Measurements from ENCODE around the gene SLC35F6. TPM values are rescaled to one million over a fixed set of nuclear protein-coding genes. Genes with fewer than 3 reads are reported as not detected.
A peak's percentile ranks its signal among the peaks of the same experiment; 100 is the strongest.
"Not testable (repeated sequence)": the region's sequence is repeated elsewhere in the genome, so short reads cannot be mapped to it uniquely, and the experiment has no call there.

The SLC35F6 gene
- total RNA-seq, 1 donor from 2014 or later: 40.9 TPM

GRCh38 chr2:26784570-26785234, 20.6 kb downstream of the SLC35F6 start:
- no peak for DNase-seq (ENCODE audit: low spot score)

GRCh38 chr2:26785431-26786206, 21.5 kb downstream of the SLC35F6 start, which contains the start of gene CENPA:
Gene CENPA, plus strand, starts transcription at chr2:26786056. Its CDS starts 141 bp downstream, at chr2:26786197.
- peak; percentile 98 for DNase-seq (ENCODE audit: low spot score)

GRCh38 chr2:26786207-26787028, 22.3 kb downstream of the SLC35F6 start:
- no peak for DNase-seq (ENCODE audit: low spot score)

GRCh38 chr2:26792720-26793119, 28.6 kb downstream of the SLC35F6 start:
- no peak for DNase-seq (ENCODE audit: low spot score)

- DNase-seq (ENCODE audit: low spot score): no peak
These were observed 29.4 kb downstream of the SLC35F6 start for GRCh38 chr2:26793518-26793917.

- not testable (repeated sequence) for DNase-seq (ENCODE audit: low spot score)
These were observed 31.1 kb downstream of the SLC35F6 start for GRCh38 chr2:26795135-26795534.

- no peak for DNase-seq (ENCODE audit: low spot score)
These were observed 37.2 kb downstream of the SLC35F6 start for GRCh38 chr2:26801328-26801727.

GRCh38 chr2:26801796-26802195, 37.7 kb downstream of the SLC35F6 start:
- no peak for DNase-seq (ENCODE audit: low spot score)

- no peak for DNase-seq (ENCODE audit: low spot score)
These were observed 41.2 kb downstream of the SLC35F6 start for GRCh38 chr2:26805241-26805676.

- DNase-seq (ENCODE audit: low spot score): no peak
These were observed 43.8 kb downstream of the SLC35F6 start for GRCh38 chr2:26807788-26808460.

- DNase-seq (ENCODE audit: low spot score): no peak
These were observed 45.1 kb downstream of the SLC35F6 start for GRCh38 chr2:26809211-26809610.

- no peak for DNase-seq (ENCODE audit: low spot score)
These were observed 45.9 kb downstream of the SLC35F6 start for GRCh38 chr2:26809876-26810577.

- DNase-seq (ENCODE audit: low spot score): no peak
These were observed 47.2 kb downstream of the SLC35F6 start for GRCh38 chr2:26811261-26811660.

- peak; percentile 7 for DNase-seq (ENCODE audit: low spot score)
These were observed 48.0 kb downstream of the SLC35F6 start for GRCh38 chr2:26811791-26812694.

- DNase-seq (ENCODE audit: low spot score): peak; percentile 31
These were observed 48.6 kb downstream of the SLC35F6 start for GRCh38 chr2:26812731-26813130.

- peak; percentile 15 for DNase-seq (ENCODE audit: low spot score)
These were observed 50.1 kb downstream of the SLC35F6 start for GRCh38 chr2:26814072-26814765.

GRCh38 chr2:26816893-26817292, 52.8 kb downstream of the SLC35F6 start:
- DNase-seq (ENCODE audit: low spot score): no peak

- DNase-seq (ENCODE audit: low spot score): no peak
These were observed 54.2 kb downstream of the SLC35F6 start for GRCh38 chr2:26818255-26818654.

GRCh38 chr2:26818972-26819371, 54.9 kb downstream of the SLC35F6 start:
- no peak for DNase-seq (ENCODE audit: low spot score)

Data from ureter (tissue), 1 donor.